H1 (cell line): ENCODE results near the gene IFNA13. TPM values are rescaled to one million over a fixed set of nuclear protein-coding genes. Genes with fewer than 3 reads are reported as not detected.

Source experiments
- EP300 ChIP-seq, 2 experiments: IDR thresholded peaks; 1 replicate in 1 of 2; 2 replicates in 1 of 2; pipeline ENCODE4 v1.6.1; 2011 to 2012; ENCODE audit warnings: low read depth in 2 of 2, low read length in 2 of 2, mild to moderate bottlenecking in 2 of 2, borderline replicate concordance in 1 of 2, inconsistent platforms in 1 of 2, moderate library complexity in 1 of 2
- EZH2 ChIP-seq: fragments of 200-600 bp; sonication (generic); IDR thresholded peaks from 2 replicates; pipeline ENCODE4 v1.7.1; 2012; ENCODE audit warnings: low read depth, mild to moderate bottlenecking, moderate library complexity, low read length, inconsistent platforms; ENCODE audit not compliant: severe bottlenecking
- GTF2F1 ChIP-seq: IDR thresholded peaks from 2 replicates; pipeline ENCODE4 v1.6.1; 2012; ENCODE audit warnings: low read depth, low read length, improper control_type of control experiment, borderline replicate concordance
- NRF1 ChIP-seq: IDR thresholded peaks from 2 replicates; pipeline ENCODE4 v1.6.1; 2011; ENCODE audit warnings: mild to moderate bottlenecking, low read depth, low read length, improper control_type of control experiment
- RXRA ChIP-seq: IDR thresholded peaks from 2 replicates; pipeline ENCODE4 v1.6.1; 2011; ENCODE audit warnings: low read depth, mild to moderate bottlenecking, low read length, moderate library complexity; ENCODE audit not compliant: insufficient read depth
- SUZ12 ChIP-seq: fragments of 200-600 bp; sonication (generic); IDR thresholded peaks from 2 replicates; pipeline ENCODE4 v1.6.1; 2012; ENCODE audit warnings: mild to moderate bottlenecking, inconsistent platforms, low read length, moderate library complexity, mixed read lengths
- USF2 ChIP-seq: IDR thresholded peaks from 2 replicates; pipeline ENCODE4 v1.6.1; 2011; ENCODE audit warnings: low read length, improper control_type of control experiment
- polyA plus RNA-seq, 7 experiments: library from polyadenylated mRNA; depleted of rRNA in 3 of 7; stranded (reverse) in 5 of 7; unstranded in 2 of 7; fragments of >200 nt in 5 of 7; fragments of 200-250 nt in 2 of 7; gene quantifications; 1 replicate in 5 of 7; 2 replicates in 1 of 7; 4 replicates in 1 of 7; pipeline versions ENCODE4 v1.2.1 to v1.2.3, GENCODE V29; 2011 to 2013; ENCODE audit warnings: missing spikeins in 2 of 7, mixed read lengths in 2 of 7
- total RNA-seq: library from RNA; stranded (reverse); fragmentation: NEBNext Ultra II Directional; extraction: Animal tissue kit (Norgen Biotek cat#: 25700); gene quantifications from 2 replicates; pipeline ENCODE4 v1.2.1, GENCODE V29; 2021

IFNA13 gene
- total and polyA plus RNA-seq, 2 of the 8 experiments (the other 6 are each of a cell fraction or from before 2014, with no cell fraction given) = not detected

DNA sequence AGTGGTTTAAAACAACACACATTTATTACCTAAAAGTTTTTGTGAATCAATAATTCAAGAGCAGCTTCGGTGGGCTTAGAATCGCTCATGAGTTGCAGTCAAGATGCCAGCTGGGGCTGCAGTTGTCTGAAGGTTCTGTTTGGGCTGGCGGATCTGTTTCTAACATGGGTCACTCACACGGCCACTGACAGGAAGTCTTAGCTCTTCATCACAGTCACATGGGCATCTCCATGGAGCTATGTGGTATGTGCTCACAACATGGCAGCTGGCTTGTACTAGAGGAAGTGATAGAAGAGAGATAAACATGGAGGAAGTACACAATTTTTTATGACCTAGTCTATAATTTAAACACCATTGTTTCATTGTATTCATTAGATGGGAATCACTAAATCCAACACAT is 43.8 kb downstream of the IFNA13 start (continued):
- TF ChIP-seq USF2 = no peak
- TF ChIP-seq GTF2F1 = no peak
- TF ChIP-seq SUZ12 = no peak
- TF ChIP-seq NRF1 = no peak
- TF ChIP-seq EP300 (IDR thresholded peaks at IDR 0.05; ENCODE audit: borderline replicate concordance in 1 of 2, low read depth in 2 of 2, low read length in 2 of 2) = no peak
- TF ChIP-seq EZH2 = no peak
- TF ChIP-seq RXRA = no peak
